ENCODE data around the gene ATP6V1G2.
"Not testable (repeated sequence)": the region's sequence is repeated elsewhere in the genome, so short reads cannot be mapped to it uniquely, and the experiment has no call there.

ATP6V1G2 gene

GRCh38 chr6:31498748-31499147 lies 47.7 kb downstream of the ATP6V1G2 start:
- Histone ChIP-seq H3K18ac (ENCODE audit: low read length) (no peak overlapping the region), H4K8ac (ENCODE audit: low read depth, low read length) (no peak overlapping the region), H3K79me1 (ENCODE audit: low read length) (no peaks in the 10 kb centered on the region), H4K12ac (ENCODE audit: low read depth, low read length) (no peak overlapping the region), H3K9me3 (ENCODE audit: insufficient read depth, low read depth, low read length) (no peaks in the 10 kb centered on the region), H3K23ac (ENCODE audit: low read length) (no peak overlapping the region), H2BK12ac (ENCODE audit: low read length) (no peak overlapping the region), H3K4ac (ENCODE audit: low read depth, low read length) (no peak overlapping the region), H3K27me3 (ENCODE audit: insufficient read depth, low read length) (peaks cover 20% of the 10 kb centered on the region), H3K9ac (ENCODE audit: low read length) (no peak overlapping the region), H3K36me3 (ENCODE audit: control insufficient read depth in 1 of 2, insufficient read depth in 2 of 2, low read length in 2 of 2) (no peaks in the 10 kb centered on the region), H3K14ac (ENCODE audit: low read length) (no peak overlapping the region), H2AK5ac (ENCODE audit: low read length) (no peak overlapping the region), H2BK5ac (ENCODE audit: low read depth, low read length, poor library complexity) (no peak overlapping the region), H3K79me2 (ENCODE audit: control insufficient read depth, insufficient read depth, low read length, poor library complexity) (no peaks in the 10 kb centered on the region), H3K4me1 (ENCODE audit: control insufficient read depth in 1 of 2, insufficient read depth in 2 of 2, low read length in 2 of 2) (peaks cover 3 to 7% of the 10 kb centered on the region in 2 experiments), H2BK120ac (ENCODE audit: insufficient read depth, low read length, poor library complexity) (no peak overlapping the region), H3K4me2 (ENCODE audit: low read length) (peak overlapping the region; percentile 36), H2AFZ (ENCODE audit: insufficient read depth, low read length, poor library complexity) (no peak overlapping the region), H3K27ac (ENCODE audit: low read depth, low read length) (no peak overlapping the region), H3K4me3 (ENCODE audit: low read depth, low read length) (no peak overlapping the region), H4K91ac (ENCODE audit: low read depth, low read length) (no peak overlapping the region)
- DNase-seq: peak in 1 of 2 donors; percentile 20
- WGBS (ENCODE audit: extremely low coverage, insufficient coverage, insufficient read length): no CpG with 5 or more reads among the region's 21 CpGs

GRCh38 chr6:31497531-31498476 lies 48.6 kb downstream of the ATP6V1G2 start, which contains the start of gene MICB:
Gene MICB, plus strand, starts transcription at chr6:31498145. Its CDS starts 49 bp downstream, at chr6:31498194.
- Histone ChIP-seq H2AFZ (ENCODE audit: insufficient read depth, low read length, poor library complexity) (peak within 1 kb of the TSS; percentile 71), H3K4me1 (ENCODE audit: control insufficient read depth in 1 of 2, insufficient read depth in 2 of 2, low read length in 2 of 2) (peaks cover 3 to 7% of the 10 kb centered on the region in 2 experiments), H3K9me3 (ENCODE audit: insufficient read depth, low read depth, low read length) (no peaks in the 10 kb centered on the region), H3K27me3 (ENCODE audit: insufficient read depth, low read length) (peaks cover 20% of the 10 kb centered on the region), H4K12ac (ENCODE audit: low read depth, low read length) (no peak within 1 kb of the TSS), H2BK120ac (ENCODE audit: insufficient read depth, low read length, poor library complexity) (no peak within 1 kb of the TSS), H3K79me2 (ENCODE audit: control insufficient read depth, insufficient read depth, low read length, poor library complexity) (no peaks in the 10 kb centered on the region), H3K9ac (ENCODE audit: low read length) (no peak within 1 kb of the TSS), H3K4ac (ENCODE audit: low read depth, low read length) (no peak within 1 kb of the TSS), H3K14ac (ENCODE audit: low read length) (no peak within 1 kb of the TSS), H3K4me2 (ENCODE audit: low read length) (peak within 1 kb of the TSS; percentile 77), H3K27ac (ENCODE audit: low read depth, low read length) (no peak within 1 kb of the TSS), H4K91ac (ENCODE audit: low read depth, low read length) (no peak within 1 kb of the TSS), H3K23ac (ENCODE audit: low read length) (no peak within 1 kb of the TSS), H3K36me3 (ENCODE audit: control insufficient read depth in 1 of 2, insufficient read depth in 2 of 2, low read length in 2 of 2) (no peaks in the 10 kb centered on the region), H2BK5ac (ENCODE audit: low read depth, low read length, poor library complexity) (no peak within 1 kb of the TSS), H4K8ac (ENCODE audit: low read depth, low read length) (no peak within 1 kb of the TSS), H2BK12ac (ENCODE audit: low read length) (no peak within 1 kb of the TSS), H2AK5ac (ENCODE audit: low read length) (no peak within 1 kb of the TSS), H3K18ac (ENCODE audit: low read length) (no peak within 1 kb of the TSS), H3K79me1 (ENCODE audit: low read length) (no peaks in the 10 kb centered on the region), H3K4me3 (ENCODE audit: low read depth, low read length) (peak within 1 kb of the TSS; percentile 62)
- peak; percentile 66 to 69 for DNase-seq
- WGBS (ENCODE audit: extremely low coverage, insufficient coverage, insufficient read length): no CpG with 5 or more reads among the region's 64 CpGs

GRCh38 chr6:31496826-31497225 lies 49.6 kb downstream of the ATP6V1G2 start:
- H3K23ac ChIP-seq (ENCODE audit: low read length); H3K79me1 ChIP-seq (ENCODE audit: low read length); H2BK12ac ChIP-seq (ENCODE audit: low read length); H3K18ac ChIP-seq (ENCODE audit: low read length); H4K8ac ChIP-seq (ENCODE audit: low read depth, low read length); H3K14ac ChIP-seq (ENCODE audit: low read length); H3K4me3 ChIP-seq (ENCODE audit: low read depth, low read length); H3K79me2 ChIP-seq (ENCODE audit: control insufficient read depth, insufficient read depth, low read length, poor library complexity); DNase-seq; H3K27ac ChIP-seq (ENCODE audit: low read depth, low read length); H2AFZ ChIP-seq (ENCODE audit: insufficient read depth, low read length, poor library complexity); H3K4me2 ChIP-seq (ENCODE audit: low read length); H3K4ac ChIP-seq (ENCODE audit: low read depth, low read length); H3K9me3 ChIP-seq (ENCODE audit: insufficient read depth, low read depth, low read length); H2BK120ac ChIP-seq (ENCODE audit: insufficient read depth, low read length, poor library complexity); H3K36me3 ChIP-seq (ENCODE audit: control insufficient read depth in 1 of 2, insufficient read depth in 2 of 2, low read length in 2 of 2); H4K12ac ChIP-seq (ENCODE audit: low read depth, low read length); H4K91ac ChIP-seq (ENCODE audit: low read depth, low read length); H3K4me1 ChIP-seq (ENCODE audit: control insufficient read depth in 1 of 2, insufficient read depth in 2 of 2, low read length in 2 of 2); H3K9ac ChIP-seq (ENCODE audit: low read length); H2BK5ac ChIP-seq (ENCODE audit: low read depth, low read length, poor library complexity); H2AK5ac ChIP-seq (ENCODE audit: low read length): not testable (repeated sequence)
- WGBS (ENCODE audit: extremely low coverage, insufficient coverage, insufficient read length): no CpG with 5 or more reads among the region's 4 CpGs
- peaks cover 20% of the 10 kb centered on the region for H3K27me3 ChIP-seq (ENCODE audit: insufficient read depth, low read length)

GRCh38 chr6:31495580-31495979 lies 50.8 kb downstream of the ATP6V1G2 start:
- Histone ChIP-seq H3K27me3 (ENCODE audit: insufficient read depth, low read length) (peaks cover 20% of the 10 kb centered on the region), H4K12ac (ENCODE audit: low read depth, low read length) (no peak overlapping the region), H3K9me3 (ENCODE audit: insufficient read depth, low read depth, low read length) (no peaks in the 10 kb centered on the region), H2BK120ac (ENCODE audit: insufficient read depth, low read length, poor library complexity) (no peak overlapping the region), H3K14ac (ENCODE audit: low read length) (no peak overlapping the region), H3K79me2 (ENCODE audit: control insufficient read depth, insufficient read depth, low read length, poor library complexity) (no peaks in the 10 kb centered on the region), H3K4me1 (ENCODE audit: control insufficient read depth in 1 of 2, insufficient read depth in 2 of 2, low read length in 2 of 2) (peaks cover 3 to 7% of the 10 kb centered on the region in 2 experiments), H3K18ac (ENCODE audit: low read length) (no peak overlapping the region), H3K23ac (ENCODE audit: low read length) (no peak overlapping the region), H3K79me1 (ENCODE audit: low read length) (no peaks in the 10 kb centered on the region), H3K4ac (ENCODE audit: low read depth, low read length) (no peak overlapping the region), H2AK5ac (ENCODE audit: low read length) (no peak overlapping the region), H2AFZ (ENCODE audit: insufficient read depth, low read length, poor library complexity) (no peak overlapping the region), H4K91ac (ENCODE audit: low read depth, low read length) (no peak overlapping the region), H3K4me2 (ENCODE audit: low read length) (no peak overlapping the region), H3K9ac (ENCODE audit: low read length) (no peak overlapping the region), H4K8ac (ENCODE audit: low read depth, low read length) (no peak overlapping the region), H3K27ac (ENCODE audit: low read depth, low read length) (no peak overlapping the region), H3K4me3 (ENCODE audit: low read depth, low read length) (no peak overlapping the region), H2BK5ac (ENCODE audit: low read depth, low read length, poor library complexity) (no peak overlapping the region), H3K36me3 (ENCODE audit: control insufficient read depth in 1 of 2, insufficient read depth in 2 of 2, low read length in 2 of 2) (no peaks in the 10 kb centered on the region), H2BK12ac (ENCODE audit: low read length) (no peak overlapping the region)
- DNase-seq: no peak
- no CpG with 5 or more reads among the region's 2 CpGs for WGBS (ENCODE audit: extremely low coverage, insufficient coverage, insufficient read length)

Data from trophoblast cell (in vitro differentiated cells and primary cell).